HG03196 (cell line): ENCODE data around the gene C2CD4D.

Experiments used
- ATAC-seq: cut with Tn5 transposase; IDR thresholded peaks from one replicate; pipeline ENCODE4 v1.9.1; 2021; ENCODE audit not compliant: unreplicated experiment

Gene C2CD4D

GRCh38 chr1:151835596-151835995, 4.0 kb downstream of the C2CD4D start:
- no peak for ATAC-seq

GRCh38 chr1:151834239-151834638, 5.4 kb downstream of the C2CD4D start:
- ATAC-seq: no peak

GRCh38 chr1:151833172-151833900, 6.3 kb downstream of the C2CD4D start:
- no peak for ATAC-seq

- ATAC-seq: no peak
These were observed 7.2 kb downstream of the C2CD4D start for GRCh38 chr1:151832318-151832980.

- no peak for ATAC-seq
These were observed 8.0 kb downstream of the C2CD4D start, which contains the start of gene RORC for GRCh38 chr1:151831605-151832004. Gene RORC, minus strand, starts transcription at chr1:151831802. Its CDS starts 38 bp downstream, at chr1:151831764.

- ATAC-seq: no peak
These were observed 8.4 kb downstream of the C2CD4D start for GRCh38 chr1:151831256-151831591.

- ATAC-seq: no peak
These were observed 9.6 kb downstream of the C2CD4D start for GRCh38 chr1:151830055-151830454.

- ATAC-seq: no peak
These were observed 10.1 kb downstream of the C2CD4D start for GRCh38 chr1:151829352-151830046.

GRCh38 chr1:151828921-151829320, 10.7 kb downstream of the C2CD4D start:
- no peak for ATAC-seq

- no peak for ATAC-seq
These were observed 11.8 kb downstream of the C2CD4D start for GRCh38 chr1:151827853-151828252.

GRCh38 chr1:151825751-151826660, 13.6 kb downstream of the C2CD4D start:
- ATAC-seq: no peak

- no peak for ATAC-seq
These were observed 14.4 kb downstream of the C2CD4D start for GRCh38 chr1:151825204-151825603.

- ATAC-seq: no peak
These were observed 16.4 kb downstream of the C2CD4D start for GRCh38 chr1:151823175-151823574.

- no peak for ATAC-seq
These were observed 17.2 kb downstream of the C2CD4D start for GRCh38 chr1:151822404-151822803.

- ATAC-seq: no peak
These were observed 18.7 kb downstream of the C2CD4D start for GRCh38 chr1:151820940-151821339.

- no peak for ATAC-seq
These were observed 19.5 kb downstream of the C2CD4D start for GRCh38 chr1:151819976-151820623.

- ATAC-seq: no peak
These were observed 20.3 kb downstream of the C2CD4D start for GRCh38 chr1:151819227-151819835.

GRCh38 chr1:151817353-151817730, 22.3 kb downstream of the C2CD4D start:
- no peak for ATAC-seq

GRCh38 chr1:151816548-151817352, 22.9 kb downstream of the C2CD4D start:
- no peak for ATAC-seq
